Right ventricle myocardium superior (tissue), 1 donor: ENCODE data around the gene DNER. TPM values are rescaled to one million over a fixed set of nuclear protein-coding genes. Genes with fewer than 3 reads are reported as not detected.
A peak's percentile ranks its signal among the peaks of the same experiment; 100 is the strongest.

Source experiments
- ATAC-seq: fragments of 200-7000 bp; cut with Tn5 transposase; one replicate; pipeline ENCODE4 v1.9.1; 2020; ENCODE audit warnings: mild to moderate bottlenecking; ENCODE audit not compliant: poor library complexity
- DNase-seq: peaks from one replicate; pipeline ENCODE4 v3.0.0-alpha.2; 2020
- intact Hi-C: fragments of 100-400 bp; cut with DNase I; formaldehyde crosslinking; loops from one replicate; pipeline ENCODE4 v1.11.2; 2022
- total RNA-seq: library from RNA; stranded (reverse); fragmentation: NEBNext Ultra II Directional; extraction: Animal tissue kit (Norgen Biotek cat#: 25700); gene quantifications from one replicate; pipeline ENCODE4 v1.2.1, GENCODE V29; 2021
- donor health status: DM: no; HTN: yes; CAD: no; lungs with severe emphysema.

DNER gene
- total RNA-seq, 1 donor from 2014 or later = 2.3 TPM

DNA sequence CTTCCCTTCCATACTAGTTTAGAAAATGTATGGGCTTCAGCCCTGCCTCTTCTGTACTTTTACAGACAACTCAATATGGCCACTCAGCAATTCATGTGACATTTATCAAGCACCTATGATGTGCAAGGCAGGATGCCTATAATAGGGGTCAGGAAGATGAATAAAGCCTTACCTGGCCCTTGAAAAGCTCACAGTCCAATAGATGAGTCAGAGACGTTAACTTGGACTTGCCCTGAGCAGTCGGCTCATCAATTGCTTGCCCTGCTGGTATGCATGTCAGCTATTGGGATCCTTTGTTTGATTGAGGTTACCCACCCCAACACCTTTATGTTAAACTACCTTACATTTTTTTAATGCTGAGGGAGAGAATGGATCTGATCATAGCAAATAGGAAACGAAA, 116.1 kb downstream of the DNER start:
- intact Hi-C loops = no loop called here
- no peak for DNase-seq
- no peak for ATAC-seq

DNA sequence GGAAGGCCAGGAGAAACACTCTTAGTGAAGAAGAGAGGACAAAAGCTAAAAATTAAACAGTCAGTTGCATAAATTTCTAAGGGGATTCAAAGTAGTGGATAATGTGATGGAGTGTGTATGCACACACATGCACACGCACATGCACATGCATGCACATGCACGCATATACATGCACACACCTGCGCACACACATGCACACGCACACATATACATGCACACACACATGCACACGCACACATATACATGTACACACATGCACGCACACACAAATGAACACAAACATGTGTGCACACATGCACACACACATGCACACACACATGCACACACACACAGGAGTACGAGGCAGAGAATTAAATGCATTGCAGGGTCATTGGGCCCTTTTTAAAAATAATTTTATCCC, 117.6 kb downstream of the DNER start:
- intact Hi-C loops = no loop called here
- ATAC-seq (no peak), DNase-seq (no peak)

DNA sequence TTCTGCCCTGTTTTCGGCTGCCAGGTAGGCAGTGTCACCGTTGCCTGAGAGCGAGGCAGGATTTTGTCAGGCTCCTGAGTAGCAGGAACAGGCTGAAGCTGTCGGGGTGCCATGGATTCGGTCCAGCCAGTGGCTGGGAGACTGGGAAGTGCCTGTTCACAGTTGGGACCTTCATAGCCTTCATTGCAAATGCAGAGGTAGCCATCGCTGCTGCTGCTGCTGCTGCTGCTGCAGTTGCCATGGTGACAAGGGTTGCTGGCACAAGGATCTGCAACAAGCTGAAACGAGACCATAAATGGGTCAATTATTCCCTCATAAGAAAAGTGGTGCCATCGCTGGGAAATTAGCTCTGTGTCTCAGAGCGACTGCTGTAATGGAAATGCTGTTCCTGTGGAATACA, 122.7 kb downstream of the DNER start:
- intact Hi-C loops = no loop called here
- no peak for DNase-seq
- no peak for ATAC-seq

DNA sequence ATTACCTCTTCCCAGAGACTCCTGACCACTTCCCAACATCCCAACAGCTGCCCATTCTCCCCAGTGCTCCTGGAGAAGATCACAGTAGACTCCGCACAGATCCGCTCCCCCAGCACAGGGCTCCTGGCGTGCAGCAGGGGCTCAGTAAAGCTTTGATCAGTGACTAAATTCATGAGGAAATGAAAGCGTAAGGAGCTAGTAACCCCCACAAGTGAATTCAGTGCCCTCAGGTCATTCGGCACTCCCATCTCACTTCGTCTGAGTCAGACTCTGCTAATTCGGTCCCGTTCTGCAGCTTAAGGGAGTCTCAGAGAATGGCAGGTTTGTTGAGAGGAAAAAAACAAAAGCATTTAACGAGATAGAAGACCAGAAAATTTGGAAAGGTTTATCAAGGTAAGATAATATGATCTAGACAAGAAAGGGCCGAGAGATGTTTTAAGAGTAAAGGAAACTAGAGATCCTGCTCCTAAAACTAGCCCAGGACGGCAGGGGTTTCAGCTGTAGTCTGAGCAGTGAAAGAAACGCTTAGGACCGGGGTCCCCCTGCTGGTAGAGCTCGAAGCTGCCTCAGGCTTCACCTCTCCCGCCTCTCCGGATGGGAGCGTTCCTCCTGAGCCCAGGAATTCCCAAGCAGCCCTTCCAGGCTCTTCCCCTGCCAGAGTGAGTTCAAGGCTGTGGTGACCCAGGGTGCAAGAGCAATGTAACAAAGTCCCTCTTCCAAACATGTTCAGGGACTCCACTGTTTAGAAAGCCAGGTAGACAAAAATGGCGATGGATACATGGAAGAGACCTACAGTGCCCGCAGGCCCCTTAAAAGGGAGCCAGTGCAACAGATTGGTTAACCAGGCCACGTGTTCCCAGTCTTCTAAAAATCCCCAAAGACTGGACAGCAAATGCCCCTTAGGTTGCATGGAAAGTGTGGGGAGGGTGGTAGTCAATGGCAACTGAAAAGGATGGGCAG, 127.3 kb downstream of the DNER start:
- DNase-seq (peak; percentile 86), ATAC-seq (peak; percentile 99)
- intact Hi-C loops = loop anchor here (5.0 to 10.0 kb wide), 2 partner anchors 155 to 452 kb away; no protein-coding TSS in a partner anchor

DNA sequence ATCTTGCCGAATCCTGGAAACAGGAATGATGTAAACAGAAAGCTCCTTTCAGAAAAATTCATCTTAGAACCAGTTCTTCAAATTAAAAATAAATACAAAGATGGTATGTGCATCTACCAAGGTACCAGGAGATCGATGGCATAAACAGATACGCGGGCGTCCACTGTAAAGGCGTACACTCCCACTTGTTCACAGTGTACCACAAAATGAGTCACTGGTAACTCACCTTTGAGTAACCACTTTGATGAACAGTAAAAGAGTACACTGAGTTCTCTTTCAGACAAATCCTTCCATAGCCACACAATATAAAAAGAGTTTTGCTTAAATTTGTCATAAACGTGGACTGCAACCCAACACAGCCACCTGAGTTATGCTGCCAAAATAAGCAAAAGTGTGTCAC, 128.3 kb downstream of the DNER start:
- intact Hi-C loops = loop anchor here (5.0 to 10.0 kb wide), 2 partner anchors 154 to 451 kb away; no protein-coding TSS in a partner anchor
- no peak for DNase-seq
- ATAC-seq = no peak

DNA sequence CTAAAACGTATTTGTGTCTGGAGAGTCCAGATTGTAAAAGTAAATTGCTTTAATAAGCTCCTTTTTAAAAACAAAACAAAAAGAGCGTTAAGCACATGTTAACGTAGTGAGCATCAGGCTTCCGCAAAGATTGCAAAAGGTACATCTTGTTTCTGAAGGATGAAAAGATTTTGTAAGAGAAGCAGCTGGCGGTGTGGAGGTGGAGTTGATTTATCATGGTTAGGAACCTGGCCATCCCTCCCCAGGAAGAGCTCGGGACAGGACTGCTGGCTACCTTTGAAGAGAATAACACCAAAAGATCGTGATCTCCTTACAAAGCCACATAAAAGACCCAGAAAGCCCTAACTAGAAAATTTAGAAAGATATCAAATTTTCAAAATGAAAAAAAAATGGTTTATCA, 132.2 kb downstream of the DNER start:
- intact Hi-C loops = loop anchor here (10.0 kb wide), 1 partner anchor 447 kb away; no protein-coding TSS in a partner anchor
- ATAC-seq = no peak
- DNase-seq = no peak

DNA sequence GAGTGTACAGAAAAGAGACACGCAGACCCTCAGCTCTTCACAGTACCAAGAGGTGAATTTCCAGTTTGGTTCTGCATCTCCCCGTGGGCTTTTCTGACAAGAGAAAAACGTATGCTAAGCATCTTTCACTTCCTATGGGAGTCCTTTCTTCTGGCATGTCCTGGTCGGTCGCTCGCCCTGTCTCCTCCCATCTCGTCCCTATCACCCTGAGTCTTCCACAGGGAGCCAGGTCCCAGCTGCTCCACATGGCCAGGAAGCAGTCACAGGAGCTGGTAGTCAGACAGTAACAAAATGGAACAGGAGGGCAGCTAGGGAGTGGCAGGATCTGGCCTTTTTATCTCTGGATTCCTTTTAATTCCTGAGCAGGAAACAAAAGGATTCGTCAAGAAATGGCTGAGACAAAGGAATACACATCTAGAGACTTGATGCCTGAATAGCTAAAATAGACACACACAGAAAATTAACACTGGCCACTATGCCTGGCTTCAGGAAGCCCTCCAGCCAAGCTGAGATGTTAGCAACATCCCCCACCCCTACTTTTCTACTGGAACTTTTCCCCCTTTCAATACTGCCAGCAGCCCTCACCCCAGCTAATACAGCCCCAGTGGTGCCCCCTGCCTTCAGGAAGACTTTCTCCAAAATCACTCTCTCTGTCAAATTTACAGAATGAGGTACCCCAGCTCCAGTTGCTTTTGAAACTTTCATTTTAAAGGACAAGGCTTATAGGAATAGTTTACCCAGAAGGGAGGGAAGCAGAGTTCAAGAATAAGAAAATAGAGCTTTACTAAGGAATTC, 136.1 kb downstream of the DNER start:
- ATAC-seq = no peak

DNA sequence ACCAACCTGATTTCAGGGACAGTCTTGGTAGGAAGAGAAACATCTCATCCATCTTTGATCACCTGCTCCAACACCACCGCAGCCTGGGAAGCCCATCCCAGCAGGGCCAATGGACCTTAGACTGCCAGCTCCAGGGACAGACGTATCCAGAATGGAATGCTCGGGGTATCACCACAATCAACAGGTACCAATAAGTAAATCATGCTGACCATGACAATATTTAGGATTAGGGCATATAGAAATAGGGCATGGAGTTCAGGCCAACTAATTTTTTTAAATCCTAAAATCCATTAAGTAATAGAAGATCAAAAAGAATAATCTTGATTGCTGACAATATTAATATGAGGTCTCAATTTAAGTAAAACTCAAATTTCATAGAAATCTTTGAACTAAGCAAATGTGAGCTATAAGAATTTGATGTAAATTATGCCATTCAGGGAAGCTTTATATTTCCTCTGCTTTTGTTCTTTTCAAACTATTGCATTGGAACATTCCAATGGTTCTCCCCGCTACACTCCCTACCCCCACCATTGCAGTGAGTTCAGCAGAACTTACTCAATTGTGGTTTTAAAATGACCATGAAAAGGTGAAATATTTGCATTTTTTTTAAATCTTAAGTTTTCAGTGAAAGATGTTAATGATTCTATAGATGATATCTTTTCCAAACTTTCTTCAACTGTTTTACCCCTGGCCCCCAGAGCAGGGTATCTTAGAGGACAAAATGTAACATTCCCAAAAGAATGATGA, 138.6 kb downstream of the DNER start:
- no peak for ATAC-seq
- no peak for DNase-seq
- intact Hi-C loops = no loop called here

More for the DNA sequence above, 136.1 kb downstream of the DNER start:
- intact Hi-C loops = no loop called here
- no peak for DNase-seq

DNA sequence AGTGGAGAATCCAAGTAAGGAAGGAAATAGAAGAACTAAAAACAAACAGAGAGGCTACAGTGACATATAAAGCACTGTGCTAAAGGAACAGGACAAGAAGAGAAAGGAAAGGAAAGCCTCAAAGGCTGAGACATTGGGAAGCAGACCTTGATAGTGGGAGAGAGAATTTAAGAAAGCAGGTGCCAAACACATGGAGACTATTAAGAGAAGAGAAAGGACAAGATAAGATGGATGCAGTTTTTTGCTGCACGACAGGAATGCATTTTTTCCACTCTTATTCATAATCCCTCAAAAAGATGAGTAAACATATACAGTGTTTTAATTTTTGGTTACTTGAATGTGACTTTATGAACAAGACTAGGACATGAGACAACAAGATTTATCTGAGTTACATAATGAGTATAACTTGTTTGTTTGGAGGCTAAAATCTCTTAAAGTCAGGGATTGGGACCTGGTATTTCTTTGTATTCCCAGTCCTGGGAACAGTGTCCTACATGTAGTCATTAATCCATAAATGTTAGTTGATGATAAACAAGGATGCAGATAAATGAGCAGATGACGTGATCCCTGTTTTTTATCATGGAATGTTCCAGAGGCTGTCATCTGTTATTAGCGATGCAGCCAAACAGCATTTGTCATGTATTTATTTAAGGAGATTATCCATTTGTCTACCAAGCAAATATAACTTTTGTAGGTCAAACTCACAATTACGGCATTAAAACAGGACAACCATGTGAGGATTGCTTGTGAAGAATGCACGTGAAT, 141.7 kb downstream of the DNER start:
- ATAC-seq (peak; percentile 31), DNase-seq (no peak)
- intact Hi-C loops = no loop called here

DNA sequence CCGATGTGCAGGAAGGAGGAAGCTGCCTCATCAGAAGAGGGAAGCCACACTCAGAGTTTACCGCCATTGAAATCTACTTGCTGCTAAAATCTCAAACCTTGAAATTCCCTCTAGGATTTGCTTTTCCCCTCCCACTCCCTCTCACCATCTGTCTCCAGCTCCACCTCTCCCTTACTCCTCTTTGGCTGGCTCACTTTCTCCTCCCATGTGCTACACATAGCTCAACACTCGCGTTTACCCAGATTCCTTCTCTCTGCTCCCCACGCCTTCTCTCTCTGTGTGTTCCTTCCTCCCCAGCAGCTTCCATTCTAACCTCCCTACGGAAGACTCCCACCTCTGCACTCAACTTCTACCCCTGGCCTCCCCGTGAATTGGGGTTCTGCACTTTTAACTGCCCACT, 143.1 kb downstream of the DNER start:
- ATAC-seq = peak; percentile 38
- intact Hi-C loops = no loop called here
- no peak for DNase-seq

DNA sequence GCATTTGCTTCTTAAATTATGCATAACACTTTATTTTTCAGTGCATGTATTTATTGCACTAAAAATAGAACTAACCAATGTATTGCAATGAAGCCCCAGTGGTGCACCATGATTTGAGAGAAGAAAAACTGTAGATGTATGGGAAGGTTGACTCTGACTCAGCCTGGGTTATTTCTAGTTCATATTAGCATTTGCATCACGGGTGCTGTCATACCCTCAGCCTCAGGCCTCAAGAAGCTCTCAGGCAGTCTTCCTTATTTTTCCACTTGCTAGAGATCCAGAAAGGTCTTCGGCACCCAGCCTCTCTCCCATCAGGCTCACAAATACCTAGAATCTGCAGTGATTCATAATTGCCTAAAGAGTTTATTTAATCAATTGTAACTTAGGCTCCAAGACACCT, 148.0 kb downstream of the DNER start:
- ATAC-seq = no peak
- no peak for DNase-seq
- intact Hi-C loops = no loop called here

DNA sequence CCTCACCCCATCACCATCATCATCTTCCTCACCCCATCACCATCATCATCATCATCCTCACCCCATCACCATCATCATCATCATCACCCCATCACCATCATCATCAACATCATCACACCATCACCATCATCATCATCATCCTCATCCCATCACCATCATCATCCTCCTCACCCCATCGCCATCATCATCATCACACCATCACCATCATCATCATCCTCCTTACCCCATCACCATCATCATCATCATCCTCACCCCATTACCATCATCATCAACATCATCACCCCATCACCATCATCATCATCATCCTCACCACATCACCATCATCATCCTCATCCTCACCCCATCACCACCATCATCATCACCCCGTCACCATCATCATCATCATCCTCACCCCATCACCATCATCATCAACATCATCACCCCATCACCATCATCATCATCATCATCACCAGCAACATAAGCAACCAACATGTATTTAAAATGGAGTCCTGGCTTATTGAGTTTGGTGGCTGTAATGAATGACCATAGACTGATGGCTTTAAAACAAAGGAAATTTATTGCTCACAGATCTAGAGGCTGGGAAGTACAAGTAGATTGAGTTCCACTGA, 150.0 kb downstream of the DNER start:
- ATAC-seq (no peak), DNase-seq (no peak)
- intact Hi-C loops = no loop called here

DNA sequence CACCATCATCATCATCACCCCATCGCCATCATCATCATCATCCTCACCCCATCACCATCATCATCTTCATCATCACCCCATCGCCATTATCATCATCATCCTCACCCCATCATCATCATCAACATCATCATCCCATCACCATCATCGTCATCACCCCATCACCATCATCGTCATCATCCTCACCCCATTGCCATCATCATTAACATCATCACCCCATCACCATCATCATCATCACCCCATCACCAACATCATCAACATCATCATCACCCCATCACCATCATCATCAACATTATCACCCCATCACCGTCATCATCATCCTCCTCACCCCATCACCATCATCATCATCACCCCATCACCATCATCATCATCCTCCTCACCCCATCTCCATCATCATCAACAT, 151.0 kb downstream of the DNER start:
- DNase-seq = no peak
- no peak for ATAC-seq
- intact Hi-C loops = no loop called here

DNA sequence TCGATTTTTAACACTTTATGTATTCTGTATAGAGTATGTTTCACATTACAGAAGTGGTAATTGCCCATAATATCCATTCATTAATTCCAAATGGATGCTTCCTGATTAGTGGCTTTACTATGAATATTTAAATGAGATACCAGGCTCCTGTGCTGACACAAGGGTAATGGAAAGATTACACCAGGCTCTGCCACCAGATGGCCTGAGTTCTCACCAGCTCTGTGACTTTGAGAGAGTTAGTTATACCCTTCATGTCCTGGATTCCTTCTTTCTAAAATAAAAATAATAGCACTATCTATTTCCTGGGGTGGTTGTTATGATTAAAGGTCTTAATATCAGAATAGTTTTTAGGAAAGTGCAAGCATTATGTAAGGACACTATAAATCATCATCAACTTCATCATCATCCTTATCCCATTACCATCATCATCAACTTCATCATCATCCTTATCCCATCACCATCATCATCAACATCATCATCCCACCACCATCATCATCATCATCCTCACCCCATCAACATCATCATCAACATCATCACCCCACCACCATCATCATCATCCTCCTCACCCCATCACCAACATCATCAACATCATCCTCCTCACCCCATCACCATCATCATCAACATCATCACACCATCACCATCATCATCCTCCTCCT, 151.8 kb downstream of the DNER start:
- DNase-seq = no peak
- no peak for ATAC-seq
- intact Hi-C loops = no loop called here

DNA sequence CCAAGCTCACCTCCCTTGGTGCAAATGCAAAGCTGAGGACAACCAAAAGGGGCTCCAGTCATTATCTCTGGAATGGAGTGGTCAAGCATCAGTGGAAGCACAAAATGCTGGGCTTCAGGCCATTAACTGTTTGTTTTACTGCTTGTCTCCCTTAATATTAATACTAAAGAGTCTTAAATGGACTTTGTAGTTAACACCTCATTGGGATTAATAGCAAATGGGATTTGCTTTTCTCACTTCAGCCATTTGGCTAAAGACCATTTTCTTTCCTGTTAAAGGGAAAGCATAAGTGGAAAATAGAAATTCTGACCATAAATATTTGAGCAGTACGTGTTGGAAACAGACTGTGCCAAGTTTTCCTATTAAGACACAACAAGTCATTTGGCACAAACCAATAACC, 154.4 kb downstream of the DNER start:
- ATAC-seq (no peak), DNase-seq (no peak)
- intact Hi-C loops = no loop called here

DNA sequence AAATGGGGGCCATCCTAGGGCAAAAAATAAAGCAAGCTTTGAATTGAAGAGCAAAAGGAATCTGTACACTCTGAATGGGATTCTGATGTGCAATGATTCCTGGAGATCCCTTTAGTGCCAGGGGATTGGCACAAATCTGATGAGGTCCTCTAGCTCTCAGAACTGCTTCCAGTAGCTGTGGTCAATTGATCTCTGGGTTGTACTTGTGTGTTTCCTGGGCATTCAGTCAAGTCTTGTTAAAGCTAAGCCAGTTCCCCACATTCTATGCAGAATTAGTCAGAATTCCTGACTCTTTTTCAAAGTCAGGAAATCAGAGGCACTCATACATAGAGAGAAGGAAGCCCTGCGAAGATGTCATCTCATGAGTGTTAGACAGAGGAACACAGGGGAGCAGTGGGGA, 161.3 kb downstream of the DNER start:
- DNase-seq (no peak), ATAC-seq (no peak)
- intact Hi-C loops = no loop called here

DNA sequence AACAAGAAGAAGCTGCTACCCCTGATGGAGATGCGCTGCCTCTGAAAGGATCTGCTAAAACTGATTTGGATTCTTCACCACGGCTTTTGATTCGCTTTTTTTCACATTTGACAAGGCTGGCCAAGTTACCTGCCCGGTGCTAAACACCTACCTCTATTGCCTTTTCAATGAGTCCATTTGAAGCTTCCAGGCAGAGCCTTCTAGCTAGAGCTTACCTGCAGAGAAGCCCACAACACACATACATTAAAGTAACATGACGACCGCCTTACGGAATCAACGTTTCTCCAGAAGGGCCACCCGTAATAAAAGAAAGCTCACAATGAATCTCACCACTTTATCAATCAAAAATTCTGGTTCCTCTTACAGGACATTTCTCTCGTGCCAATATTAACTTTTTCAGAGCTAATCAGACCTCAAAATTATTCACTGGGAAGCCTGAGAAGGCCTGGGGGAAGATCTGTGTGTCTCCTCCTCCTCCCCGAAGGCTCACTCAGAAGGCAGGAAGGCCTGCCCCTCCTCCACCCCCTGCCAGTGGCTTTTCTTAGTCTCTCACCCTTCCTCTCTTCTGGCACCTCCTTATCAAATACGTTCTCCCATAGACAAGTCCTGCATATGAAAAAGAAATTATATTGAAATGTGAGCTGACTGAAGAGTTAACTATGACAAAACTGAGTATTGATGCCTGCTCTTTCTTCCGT, 171.0 kb downstream of the DNER start:
- no peak for ATAC-seq
- no peak for DNase-seq

More for the DNA sequence above, 171.0 kb downstream of the DNER start:
- intact Hi-C loops = no loop called here
